ENCODE data around the gene DUS2.
"Not testable (repeated sequence)": the region's sequence is repeated elsewhere in the genome, so short reads cannot be mapped to it uniquely, and the experiment has no call there.

The DUS2 gene

GRCh38 chr16:67996666-67997065 is 26.4 kb upstream of the DUS2 start:
- Histone ChIP-seq H3K4me3 (no peak overlapping the region), H3K27ac (no peak overlapping the region)

GRCh38 chr16:67998231-67998778 is 24.8 kb upstream of the DUS2 start:
- H3K4me3 ChIP-seq = not testable (repeated sequence)
- peak overlapping the region in 6 of 21 experiments; percentile 2 to 93 (median 83) for H3K27ac ChIP-seq

GRCh38 chr16:67998779-67999688 is 24.1 kb upstream of the DUS2 start, which contains the start of gene DPEP2:
DPEP2 (minus strand) TSS chr16:67999484; CDS start chr16:67993212, 6,272 bp downstream.
- peak within 1 kb of the TSS in 4 of 7 experiments; percentile 4 to 20 (median 12) for H3K4me3 ChIP-seq
- peak within 1 kb of the TSS in 17 of 21 experiments; percentile 9 to 93 (median 72) for H3K27ac ChIP-seq

- H3K27ac ChIP-seq = peak overlapping the region in 17 of 21 experiments; percentile 9 to 93 (median 72)
- H3K4me3 ChIP-seq = peak overlapping the region in 1 of 7 experiments; percentile 1
These were observed 23.1 kb upstream of the DUS2 start for GRCh38 chr16:67999985-68000384.

GRCh38 chr16:68000450-68000849 is 22.6 kb upstream of the DUS2 start:
- H3K27ac ChIP-seq = peak overlapping the region in 14 of 21 experiments; percentile 19 to 93 (median 76)
- H3K4me3 ChIP-seq = peak overlapping the region in 1 of 7 experiments; percentile 1

GRCh38 chr16:68003031-68003430 is 20.1 kb upstream of the DUS2 start:
- H3K27ac ChIP-seq = peak overlapping the region in 1 of 21 experiments; percentile 0
- H3K4me3 ChIP-seq = no peak overlapping the region

- Histone ChIP-seq H3K27ac (peak overlapping the region; percentile 46 to 97 (median 85)), H3K4me3 (no peak overlapping the region)
These were observed 17.9 kb upstream of the DUS2 start for GRCh38 chr16:68005211-68005610.

- Histone ChIP-seq H3K4me3 (no peak overlapping the region), H3K27ac (peak overlapping the region; percentile 46 to 97 (median 85))
These were observed 17.2 kb upstream of the DUS2 start for GRCh38 chr16:68005786-68006286.

- Histone ChIP-seq H3K4me3 (no peak overlapping the region), H3K27ac (no peak overlapping the region)
These were observed 13.8 kb upstream of the DUS2 start for GRCh38 chr16:68009157-68009735.

GRCh38 chr16:68009872-68010271 is 13.2 kb upstream of the DUS2 start:
- not testable (repeated sequence) for H3K4me3 ChIP-seq, H3K27ac ChIP-seq

- Histone ChIP-seq H3K4me3 (no peak overlapping the region), H3K27ac (peak overlapping the region in 15 of 21 experiments; percentile 1 to 67 (median 39))
These were observed 9.6 kb upstream of the DUS2 start for GRCh38 chr16:68013440-68013839.

- Histone ChIP-seq H3K4me3 (no peak within 1 kb of the TSS), H3K27ac (no peak within 1 kb of the TSS)
These were observed 7.4 kb upstream of the DUS2 start, which contains the start of gene DPEP2NB for GRCh38 chr16:68015681-68016080. DPEP2NB (minus strand) TSS chr16:68015911; CDS start chr16:68015770, 141 bp downstream.

- no peak overlapping the region for H3K27ac ChIP-seq
- H3K4me3 ChIP-seq = no peak overlapping the region
These were observed 3.9 kb upstream of the DUS2 start for GRCh38 chr16:68019167-68019680.

- H3K4me3 ChIP-seq = peak overlapping the region in 5 of 7 experiments; percentile 74 to 89 (median 85)
These were observed 1.6 kb upstream of the DUS2 start for GRCh38 chr16:68021490-68021889.

GRCh38 chr16:68022278-68022727 is 781 bp upstream of the DUS2 start:
- H3K4me3 ChIP-seq = peak overlapping the region; percentile 74 to 96 (median 85)
- H3K27ac ChIP-seq = peak overlapping the region in 20 of 21 experiments; percentile 78 to 98 (median 92)

More at GRCh38 chr16:68021490-68021889, 1.6 kb upstream of the DUS2 start:
- no peak overlapping the region for H3K27ac ChIP-seq

GRCh38 chr16:68028996-68029395 is 5.9 kb downstream of the DUS2 start:
- no peak overlapping the region for H3K27ac ChIP-seq
- no peak overlapping the region for H3K4me3 ChIP-seq

- not testable (repeated sequence) for H3K4me3 ChIP-seq
These were observed 7.0 kb downstream of the DUS2 start for GRCh38 chr16:68030108-68030507.

GRCh38 chr16:68031951-68032350 is 8.9 kb downstream of the DUS2 start:
- Histone ChIP-seq H3K4me3 (no peak overlapping the region), H3K27ac (peak overlapping the region in 3 of 21 experiments; percentile 5 to 10 (median 9))

More at GRCh38 chr16:68030108-68030507, 7.0 kb downstream of the DUS2 start:
- not testable (repeated sequence) for H3K27ac ChIP-seq

GRCh38 chr16:68033101-68033500 is 10.0 kb downstream of the DUS2 start:
- no peak overlapping the region for H3K27ac ChIP-seq
- H3K4me3 ChIP-seq = no peak overlapping the region

- Histone ChIP-seq H3K27ac (no peak overlapping the region), H3K4me3 (no peak overlapping the region)
These were observed 12.1 kb downstream of the DUS2 start for GRCh38 chr16:68035227-68035626.

Data from skin epidermis (tissue), 12 donors.